H1 (cell line): ENCODE data around the gene XPO6. TPM values are rescaled to one million over a fixed set of nuclear protein-coding genes. Genes with fewer than 3 reads are reported as not detected.

ENCODE experiments used
- CTCF ChIA-PET: fragments of 300-600 bp; sonication (Branson Sonifier 250); formaldehyde crosslinking; loops from one replicate; lab custom pipeline; 2021; ENCODE audit not compliant: partially characterized antibody; lab: Charles Lee
- POLR2A ChIA-PET: fragments of 300-600 bp; sonication (Branson Sonifier 250); formaldehyde crosslinking; loops from one replicate; lab custom pipeline; 2021; ENCODE audit warnings: inconsistent platforms; ENCODE audit not compliant: partially characterized antibody; lab: Charles Lee
- DNase-seq, 2 experiments: peaks; one replicate each; pipeline versions ENCODE4 v3.0.0 to v3.0.0-alpha.2; 2010 to 2022; ENCODE audit warnings: low spot score in 2 of 2, low read depth in 1 of 2, mixed read lengths in 1 of 2
- FAIRE-seq: peaks from 2 replicates; lab custom pipeline; 2011; peaks lifted over from hg19 to GRCh38; lab: Jason Lieb, UNC
- H2AFZ ChIP-seq: 2 replicates; pipeline ENCODE4 v1.8.1; 2012; ENCODE audit warnings: low read length, inconsistent platforms
- H2AK5ac ChIP-seq: 2 replicates; pipeline ENCODE4 v1.6.1; 2013; ENCODE audit warnings: low read depth, low read length
- H2BK120ac ChIP-seq: replicated peaks from 2 replicates; pipeline ENCODE3; 2013; ENCODE audit warnings: low read depth, low read length, inconsistent platforms
- H2BK12ac ChIP-seq: 2 replicates; pipeline ENCODE4 v1.6.1; 2013; ENCODE audit warnings: low read depth, low read length
- H2BK15ac ChIP-seq: 2 replicates; pipeline ENCODE4 v1.6.1; 2013; ENCODE audit warnings: low read length
- H2BK20ac ChIP-seq: 2 replicates; pipeline ENCODE4 v1.6.1; 2013; ENCODE audit warnings: low read length
- H2BK5ac ChIP-seq: 2 replicates; pipeline ENCODE4 v1.6.1; 2013; ENCODE audit warnings: low read depth, low read length
- H3K14ac ChIP-seq: 2 replicates; pipeline ENCODE4 v1.6.1; 2013; ENCODE audit warnings: inconsistent platforms; ENCODE audit not compliant: insufficient read length
- H3K18ac ChIP-seq: 2 replicates; pipeline ENCODE4 v1.6.1; 2013; ENCODE audit warnings: low read length; ENCODE audit errors: extremely low read depth
- H3K23ac ChIP-seq: 2 replicates; pipeline ENCODE4 v1.6.1; 2013; ENCODE audit warnings: inconsistent platforms; ENCODE audit not compliant: insufficient read length
- H3K23me2 ChIP-seq: 2 replicates; pipeline ENCODE4 v1.6.1; 2013; ENCODE audit warnings: low read depth, low read length
- H3K27ac ChIP-seq: 2 replicates; pipeline ENCODE4 v1.6.1; 2011; ENCODE audit warnings: low read depth, low read length, inconsistent platforms
- H3K27me3 ChIP-seq, 4 experiments: replicated peaks in 1 of 4; 1 replicate in 1 of 4; 2 replicates in 3 of 4; pipeline versions ENCODE4 v1.6.1 to v1.8.1; 2011 to 2013; ENCODE audit warnings: low read length in 3 of 4, mild to moderate bottlenecking in 3 of 4, inconsistent platforms in 2 of 4, mixed read lengths in 2 of 4, moderate library complexity in 1 of 4; ENCODE audit not compliant: control insufficient read depth in 3 of 4, insufficient read depth in 3 of 4; ENCODE audit errors: extremely low read depth in 1 of 4
- H3K36me3 ChIP-seq, 4 experiments: 2 replicates each; pipeline versions ENCODE4 v1.6.1 to v1.8.1; 2011 to 2013; ENCODE audit warnings: mild to moderate bottlenecking in 4 of 4, low read length in 3 of 4, moderate library complexity in 2 of 4, control low read depth in 1 of 4, inconsistent platforms in 1 of 4; ENCODE audit not compliant: insufficient read depth in 4 of 4, control insufficient read depth in 2 of 4
- H3K4ac ChIP-seq: replicated peaks from 2 replicates; pipeline ENCODE3; 2013; ENCODE audit warnings: low read length, low read depth, mixed read lengths, inconsistent platforms; ENCODE audit not compliant: insufficient read length
- H3K4me1 ChIP-seq, 4 experiments: replicated peaks in 1 of 4; 1 replicate in 1 of 4; 2 replicates in 3 of 4; pipeline versions ENCODE4 v1.6.1 to v1.8.1; 2011 to 2013; ENCODE audit warnings: low read length in 3 of 4, inconsistent platforms in 2 of 4, mixed read lengths in 1 of 4; ENCODE audit not compliant: insufficient read depth in 4 of 4, control insufficient read depth in 3 of 4
- H3K4me2 ChIP-seq, 2 experiments: 2 replicates each; pipeline versions ENCODE4 v1.6.1 to v1.8.1; 2011 to 2013; ENCODE audit warnings: low read depth in 2 of 2, low read length in 2 of 2, control low read depth in 1 of 2, inconsistent platforms in 1 of 2, mild to moderate bottlenecking in 1 of 2; ENCODE audit not compliant: insufficient read depth in 1 of 2
- H3K4me3 ChIP-seq, 4 experiments: fragments of 200-600, 300-600 bp in 1 of 4; sonication (generic), shearing (Covaris generic), sonication (Bioruptor Twin) in 1 of 4; 2 replicates each; pipeline versions ENCODE4 v1.5.1 to v1.8.1; 2011 to 2016; ENCODE audit warnings: low read length in 4 of 4, low read depth in 3 of 4, control low read depth in 2 of 4, inconsistent platforms in 2 of 4, mild to moderate bottlenecking in 2 of 4, mixed read lengths in 1 of 4, moderate library complexity in 1 of 4; ENCODE audit not compliant: insufficient read depth in 2 of 4; ENCODE audit errors: extremely low read depth in 1 of 4
- H3K56ac ChIP-seq: replicated peaks from 2 replicates; pipeline ENCODE3; 2013; ENCODE audit warnings: low read depth, mild to moderate bottlenecking, mixed read lengths, low read length, inconsistent platforms; ENCODE audit not compliant: insufficient read length
- H3K79me1 ChIP-seq: 2 replicates; pipeline ENCODE4 v1.6.1; 2013; ENCODE audit warnings: low read depth, low read length, control low read depth
- H3K79me2 ChIP-seq, 2 experiments: 2 replicates each; pipeline versions ENCODE4 v1.6.1 to v1.8.1; 2012 to 2013; ENCODE audit warnings: low read length in 2 of 2, mild to moderate bottlenecking in 2 of 2, inconsistent platforms in 1 of 2; ENCODE audit not compliant: insufficient read depth in 2 of 2, control insufficient read depth in 1 of 2
- H3K9ac ChIP-seq, 4 experiments: replicated peaks in 1 of 4; 1 replicate in 1 of 4; 2 replicates in 3 of 4; pipeline versions ENCODE4 v1.6.1 to v1.8.1; 2011 to 2013; ENCODE audit warnings: low read depth in 3 of 4, low read length in 3 of 4, control low read depth in 2 of 4, mild to moderate bottlenecking in 2 of 4, moderate library complexity in 2 of 4, inconsistent platforms in 1 of 4; ENCODE audit errors: extremely low read depth in 1 of 4
- H3K9me3 ChIP-seq, 2 experiments: 2 replicates each; pipeline versions ENCODE4 v1.6.1 to v1.8.1; 2012 to 2013; ENCODE audit warnings: mild to moderate bottlenecking in 2 of 2, moderate library complexity in 2 of 2, control low read depth in 1 of 2, inconsistent platforms in 1 of 2, low read depth in 1 of 2, low read length in 1 of 2, mixed read lengths in 1 of 2; ENCODE audit not compliant: insufficient read depth in 2 of 2
- H4K20me1 ChIP-seq, 2 experiments: replicated peaks in 1 of 2; 2 replicates each; pipeline versions ENCODE3 to v1.8.1; 2011 to 2013; ENCODE audit warnings: inconsistent platforms in 2 of 2, low read length in 2 of 2, mild to moderate bottlenecking in 1 of 2; ENCODE audit not compliant: insufficient read depth in 2 of 2, control insufficient read depth in 1 of 2
- H4K5ac ChIP-seq: 2 replicates; pipeline ENCODE4 v1.6.1; 2013; ENCODE audit warnings: low read length, low read depth, mixed read lengths, inconsistent platforms; ENCODE audit not compliant: insufficient read length
- H4K8ac ChIP-seq: 2 replicates; pipeline ENCODE4 v1.8.0; 2013; ENCODE audit warnings: mild to moderate bottlenecking, moderate library complexity, low read length, inconsistent platforms; ENCODE audit not compliant: insufficient read depth; ENCODE audit errors: extremely low read depth
- H4K91ac ChIP-seq: replicated peaks from 2 replicates; pipeline ENCODE3; 2013; ENCODE audit warnings: low read length, mixed read lengths, inconsistent platforms; ENCODE audit not compliant: insufficient read length
- GABPA ChIP-seq: IDR thresholded peaks from 2 replicates; pipeline ENCODE4 v1.6.1; 2011; ENCODE audit warnings: mild to moderate bottlenecking, low read length, moderate library complexity, borderline replicate concordance; ENCODE audit not compliant: insufficient read depth
- TAF7 ChIP-seq: optimal IDR thresholded peaks from 2 replicates; pipeline ENCODE3; 2011; ENCODE audit warnings: low read depth, mild to moderate bottlenecking, inconsistent platforms, low read length, moderate library complexity, borderline replicate concordance
- TEAD4 ChIP-seq: IDR thresholded peaks from 2 replicates; pipeline ENCODE4 v1.6.1; 2012; ENCODE audit warnings: low read depth, low read length, inconsistent platforms, mixed read lengths
- YY1 ChIP-seq: IDR thresholded peaks from 2 replicates; pipeline ENCODE4 v1.6.1; 2011; ENCODE audit warnings: low read depth, mild to moderate bottlenecking, low read length
- WGBS, 2 experiments: shearing (Covaris generic) in 1 of 2; methylation state at CpG; one replicate each; pipeline versions ENCODE4 v1.1.6 to v1.1.7; 2013 to 2015; ENCODE audit warnings: low lambda C conversion rate in 2 of 2, mixed read lengths in 2 of 2, inconsistent platforms in 1 of 2, low coverage in 1 of 2, missing lambda C conversion rate in 1 of 2; ENCODE audit not compliant: insufficient replicate concordance in 2 of 2, insufficient coverage in 1 of 2, insufficient read length in 1 of 2; ENCODE audit errors: extremely low coverage in 1 of 2, missing lambda C conversion rate in 1 of 2; 5-methylcytosine and 5-hydroxymethylcytosine counted together
- polyA plus RNA-seq, 7 experiments: library from polyadenylated mRNA; depleted of rRNA in 3 of 7; stranded (reverse) in 5 of 7; unstranded in 2 of 7; fragments of >200 nt in 5 of 7; fragments of 200-250 nt in 2 of 7; gene quantifications; 1 replicate in 5 of 7; 2 replicates in 1 of 7; 4 replicates in 1 of 7; pipeline versions ENCODE4 v1.2.1 to v1.2.3, GENCODE V29; 2011 to 2013; ENCODE audit warnings: missing spikeins in 2 of 7, mixed read lengths in 2 of 7
- total RNA-seq: library from RNA; stranded (reverse); fragmentation: NEBNext Ultra II Directional; extraction: Animal tissue kit (Norgen Biotek cat#: 25700); gene quantifications from 2 replicates; pipeline ENCODE4 v1.2.1, GENCODE V29; 2021

Gene XPO6
- total and polyA plus RNA-seq, 2 of the 8 experiments (the other 6 are each of a cell fraction or from before 2014, with no cell fraction given), result 152 to 254 TPM

GRCh38 chr16:28255838-28256237 is 44.1 kb upstream of the XPO6 start:
- FAIRE-seq, result no peak
- no peak overlapping the region for H3K18ac ChIP-seq
- no peak for TF ChIP-seq TAF7
- TF ChIP-seq YY1, result no peak
- TF ChIP-seq TEAD4, result no peak
- no peak for TF ChIP-seq GABPA
- TF ChIP-seq, all 59 proteins: peak for 0
- CTCF ChIA-PET, result interaction anchor here (0.6 to 1.9 kb wide), 2 partner anchors 20 to 27 kb away, joined by 3 to 6 read pairs; no protein-coding TSS in a partner anchor
- Histone ChIP-seq H3K4me2 (no peak overlapping the region), H3K14ac (no peak overlapping the region), H2AK5ac (no peak overlapping the region), H2BK12ac (no peak overlapping the region), H2BK15ac (no peak overlapping the region), H2BK20ac (no peak overlapping the region), H4K20me1 (no peaks in the 10 kb centered on the region), H2BK120ac (no peak overlapping the region), H3K23ac (no peak overlapping the region), H3K36me3 (no peaks in the 10 kb centered on the region), H3K9me3 (no peaks in the 10 kb centered on the region), H3K9ac (no peak overlapping the region), H3K27ac (no peak overlapping the region), H3K79me1 (0 out of 2 replicates have a peak, but pooled peaks cover 2% of the 10 kb centered on the region), H3K27me3 (no peaks in the 10 kb centered on the region), H3K23me2 (peaks cover 3% of the 10 kb centered on the region; the same call in 1 of the 2 replicates), H2BK5ac (no peak overlapping the region), H4K8ac (peak overlapping the region; percentile 57; the same call in 1 of the 2 replicates), H3K56ac (no peak overlapping the region), H3K79me2 (no peaks in the 10 kb centered on the region), H3K4me3 (no peak overlapping the region), H4K91ac (peak overlapping the region; percentile 61), H2AFZ (no peak overlapping the region), H3K4me1 (peaks cover 0 to 34% (median 21%) of the 10 kb centered on the region in 4 experiments; a peak in 6 of 7 replicates), H4K5ac (peak overlapping the region; percentile 46), H3K4ac (no peak overlapping the region)
- WGBS, 2 experiments, result 84% methylated on average over 12 of the region's 12 CpGs; no CpG with 5 or more reads in 1 of the 2 experiments
- POLR2A ChIA-PET, result interaction anchor here (0.7 kb wide), 1 partner anchor 21 kb away, joined by 3 read pairs; no protein-coding TSS in a partner anchor
- no peak for DNase-seq
